HEK293 (cell line): ENCODE data around the gene HHEX.
A peak's percentile ranks its signal among the peaks of the same experiment; 100 is the strongest.

Experiments
- CTCF ChIA-PET: fragments of 350-600 bp; formaldehyde crosslinking; extraction: SDS; loops from one replicate; lab custom pipeline; 2021; ENCODE audit warnings: antibody characterized with exemption; lab: Yijun Ruan, JAX
- POLR2A ChIA-PET: fragments of 300-600 bp; formaldehyde crosslinking; extraction: SDS; loops from one replicate; lab custom pipeline; 2020; ENCODE audit warnings: antibody characterized with exemption, inconsistent platforms; lab: Yijun Ruan, JAX
- H3K27ac ChIP-seq: fragments of 200-500 bp; sonication (Bioruptor generic); 2 replicates; pipeline ENCODE4 v1.5.1; 2014; ENCODE audit warnings: low read depth, low read length, control low read depth, inconsistent platforms; ENCODE audit errors: extremely low read depth
- H3K36me3 ChIP-seq, 2 experiments: fragments of 200-500 bp in 1 of 2; sonication (Bioruptor generic) in 1 of 2; 1 replicate in 1 of 2; 2 replicates in 1 of 2; pipeline ENCODE4 v1.5.1; 2014 to 2017; ENCODE audit warnings: inconsistent platforms in 2 of 2, low read length in 2 of 2; ENCODE audit not compliant: control insufficient read depth in 2 of 2, insufficient read depth in 1 of 2
- H3K4me1 ChIP-seq: fragments of 200-500 bp; sonication (Bioruptor generic); 2 replicates; pipeline ENCODE4 v1.5.1; 2014; ENCODE audit warnings: mild to moderate bottlenecking, low read length, inconsistent platforms; ENCODE audit not compliant: control insufficient read depth, insufficient read depth
- H3K4me3 ChIP-seq: 2 replicates; pipeline ENCODE4 v1.5.1; 2011; ENCODE audit warnings: low read depth, mild to moderate bottlenecking, control low read depth, low read length, moderate library complexity
- H3K9me3 ChIP-seq: fragments of 200-500 bp; sonication (Bioruptor generic); 2 replicates; pipeline ENCODE4 v1.5.1; 2014; ENCODE audit warnings: low read depth, low read length, inconsistent platforms; ENCODE audit not compliant: control insufficient read depth, insufficient read depth
- GLI4 ChIP-seq: fragments of 450-650 bp; formaldehyde crosslinking; IDR thresholded peaks from 2 replicates; pipeline ENCODE4 v1.5.1; 2016; ENCODE audit warnings: missing biosample characterization, missing genetic modification characterization
- KLF10 ChIP-seq: fragments of 450-650 bp; IDR thresholded peaks from 2 replicates; pipeline ENCODE4 v1.5.1; 2018; ENCODE audit warnings: missing biosample characterization, mild to moderate bottlenecking, missing genetic modification characterization
- MYNN ChIP-seq: fragments of 450-650 bp; formaldehyde crosslinking; IDR thresholded peaks from 2 replicates; pipeline ENCODE4 v1.5.1; 2016; ENCODE audit warnings: missing biosample characterization, missing genetic modification characterization, borderline replicate concordance
- PRDM1 ChIP-seq: fragments of 450-650 bp; formaldehyde crosslinking; IDR thresholded peaks from 2 replicates; pipeline ENCODE4; 2016; ENCODE audit warnings: missing biosample characterization, missing genetic modification characterization
- ZBTB1 ChIP-seq: fragments of 450-650 bp; formaldehyde crosslinking; IDR thresholded peaks from 2 replicates; pipeline ENCODE4 v1.5.1; 2016; ENCODE audit warnings: missing biosample characterization, missing genetic modification characterization
- ZBTB48 ChIP-seq: fragments of 450-650 bp; formaldehyde crosslinking; IDR thresholded peaks from 2 replicates; pipeline ENCODE4 v1.5.1; 2016; ENCODE audit warnings: missing biosample characterization, missing genetic modification characterization
- ZBTB6 ChIP-seq: fragments of 450-650 bp; formaldehyde crosslinking; IDR thresholded peaks from 2 replicates; pipeline ENCODE4 v1.5.1; 2017; ENCODE audit warnings: missing biosample characterization, missing genetic modification characterization
- ZFP3 ChIP-seq: fragments of 450-650 bp; formaldehyde crosslinking; IDR thresholded peaks from 2 replicates; pipeline ENCODE4 v1.5.1; 2016; ENCODE audit warnings: low read depth, missing biosample characterization, missing genetic modification characterization
- ZIC2 ChIP-seq: fragments of 450-650 bp; formaldehyde crosslinking; IDR thresholded peaks from 2 replicates; pipeline ENCODE4 v1.5.1; 2016; ENCODE audit warnings: missing biosample characterization, missing genetic modification characterization
- ZNF248 ChIP-seq: fragments of 450-650 bp; formaldehyde crosslinking; IDR thresholded peaks from 2 replicates; pipeline ENCODE4 v1.5.1; 2017; ENCODE audit warnings: missing biosample characterization, missing genetic modification characterization
- ZNF362 ChIP-seq: fragments of 450-650 bp; formaldehyde crosslinking; IDR thresholded peaks from 2 replicates; pipeline ENCODE4 v1.5.1; 2016; ENCODE audit warnings: missing biosample characterization, missing genetic modification characterization
- ZNF391 ChIP-seq: fragments of 450-650 bp; formaldehyde crosslinking; IDR thresholded peaks from 2 replicates; pipeline ENCODE4 v1.5.1; 2016; ENCODE audit warnings: low read depth, missing biosample characterization, missing genetic modification characterization, borderline replicate concordance
- ZNF394 ChIP-seq: fragments of 450-650 bp; formaldehyde crosslinking; IDR thresholded peaks from 2 replicates; pipeline ENCODE4 v1.5.1; 2016; ENCODE audit warnings: missing biosample characterization, missing genetic modification characterization, mild to moderate bottlenecking, moderate library complexity, borderline replicate concordance
- ZNF501 ChIP-seq: fragments of 450-650 bp; formaldehyde crosslinking; IDR thresholded peaks from 2 replicates; pipeline ENCODE4 v1.5.1; 2016; ENCODE audit warnings: missing biosample characterization, missing genetic modification characterization
- ZNF510 ChIP-seq: fragments of 450-650 bp; formaldehyde crosslinking; IDR thresholded peaks from 2 replicates; pipeline ENCODE4 v1.5.1; 2018; ENCODE audit warnings: mild to moderate bottlenecking, missing genetic modification characterization, missing biosample characterization; ENCODE audit not compliant: insufficient replicate concordance
- ZNF518A ChIP-seq: fragments of 450-650 bp; formaldehyde crosslinking; conservative IDR thresholded peaks from 2 replicates; pipeline ENCODE4 v1.5.1; 2016; ENCODE audit warnings: low read depth, missing biosample characterization, missing genetic modification characterization
- ZNF548 ChIP-seq: fragments of 450-650 bp; formaldehyde crosslinking; IDR thresholded peaks from 2 replicates; pipeline ENCODE4 v1.5.1; 2016; ENCODE audit warnings: missing biosample characterization, missing genetic modification characterization
- ZNF623 ChIP-seq: fragments of 450-650 bp; formaldehyde crosslinking; IDR thresholded peaks from 2 replicates; pipeline ENCODE4 v1.5.1; 2016; ENCODE audit warnings: missing biosample characterization, missing genetic modification characterization
- ZSCAN23 ChIP-seq: fragments of 450-650 bp; formaldehyde crosslinking; IDR thresholded peaks from 2 replicates; pipeline ENCODE4 v1.5.1; 2016; ENCODE audit warnings: missing biosample characterization, missing genetic modification characterization
- ZSCAN30 ChIP-seq: fragments of 450-650 bp; IDR thresholded peaks from 2 replicates; pipeline ENCODE4 v1.5.1; 2018; ENCODE audit warnings: missing biosample characterization, mild to moderate bottlenecking, missing genetic modification characterization, moderate library complexity
- ZXDB ChIP-seq: fragments of 450-650 bp; formaldehyde crosslinking; IDR thresholded peaks from 2 replicates; pipeline ENCODE4 v1.5.1; 2016; ENCODE audit warnings: missing biosample characterization, missing genetic modification characterization

HHEX gene

GRCh38 chr10:92699518-92700381 is 10.0 kb downstream of the HHEX start (continued):
- TF ChIP-seq ZBTB48 (peak; percentile 82; the same call in 1 of the 2 replicates), ZNF501 (peak; percentile 71), MYNN (peak; percentile 81), ZIC2 (tag by site-specific recombination) (peak; percentile 67), ZFP3 (tag by site-specific recombination) (no peak), PRDM1 (peak; percentile 97), ZBTB1 (no peak), ZNF391 (tag by site-specific recombination) (no peak), ZXDB (tag by site-specific recombination) (peak; percentile 51; the same call in 1 of the 2 replicates), ZSCAN23 (tag by site-specific recombination) (no peak), ZNF623 (tag by site-specific recombination) (no peak), ZNF510 (tag by site-specific recombination) (no peak), ZNF362 (peak; percentile 97), GLI4 (tag by site-specific recombination) (no peak), ZNF548 (tag by site-specific recombination) (no peak), ZNF518A (peak; percentile 73), ZNF394 (tag by site-specific recombination) (0 out of 2 replicates have a peak, but pooled peaks have one; percentile 31)

GRCh38 chr10:92702301-92702916 is 12.7 kb downstream of the HHEX start:
- Histone ChIP-seq H3K4me3 (no peak overlapping the region), H3K9me3 (no peaks in the 10 kb centered on the region), H3K27ac (no peak overlapping the region), H3K4me1 (no peaks in the 10 kb centered on the region), H3K36me3 (no peaks in the 10 kb centered on the region)
- CTCF ChIA-PET, result interaction anchor here (0.6 to 0.7 kb wide), 3 partner anchors 9 to 232 kb away, joined by 3 to 4 read pairs (median 4); no protein-coding TSS in a partner anchor
- POLR2A ChIA-PET, result interaction anchor here (0.5 kb wide), 1 partner anchor 555 kb away, joined by 3 read pairs; no protein-coding TSS in a partner anchor
- no peak for TF ChIP-seq ZSCAN30
- TF ChIP-seq ZBTB6 (tag by site-specific recombination), result no peak
- TF ChIP-seq ZNF248, result no peak
- no peak for TF ChIP-seq KLF10
